ENCODE measurements around the gene FAM13C.

- TF ChIP-seq CTCF (IDR thresholded peaks at IDR 0.05), result no peak
- TF ChIP-seq POLR2AphosphoS5 (IDR thresholded peaks at IDR 0.05), result no peak
Observed at GRCh38 chr10:59287587-59288255, 74.6 kb downstream of the FAM13C start.

All from prostate gland (tissue), 2 donors.